Lower leg skin (tissue), 3 donors: Measurements from ENCODE around the gene CTAGE4.

Experiments used
- CTCF ChIP-seq, 3 donors: fragments of 450-650 bp; IDR thresholded peaks; one replicate each; pipeline ENCODE4 v1.5.1; 2016; ENCODE audit warnings: antibody characterized with exemption in 3 of 3, mild to moderate bottlenecking in 3 of 3, moderate library complexity in 2 of 3
- POLR2A ChIP-seq, 2 donors: fragments of 450-650 bp; IDR thresholded peaks; one replicate each; pipeline ENCODE4 v1.6.1; 2016 to 2017; ENCODE audit warnings: antibody characterized with exemption in 2 of 2, mild to moderate bottlenecking in 1 of 2, moderate library complexity in 1 of 2

- TF ChIP-seq CTCF (IDR thresholded peaks at IDR 0.05) (no peak), POLR2A (IDR thresholded peaks at IDR 0.05) (no peak)
Measured at GRCh38 chr7:144142187-144142586, 41.1 kb upstream of the CTAGE4 start.
